GM19372 (cell line): ENCODE results near the gene TEX29.

Experiments
- ATAC-seq: cut with Tn5 transposase; IDR thresholded peaks from one replicate; pipeline ENCODE4 v1.9.1; 2021; ENCODE audit warnings: mild to moderate bottlenecking, low read depth, moderate library complexity; ENCODE audit not compliant: unreplicated experiment

TEX29 gene

DNA sequence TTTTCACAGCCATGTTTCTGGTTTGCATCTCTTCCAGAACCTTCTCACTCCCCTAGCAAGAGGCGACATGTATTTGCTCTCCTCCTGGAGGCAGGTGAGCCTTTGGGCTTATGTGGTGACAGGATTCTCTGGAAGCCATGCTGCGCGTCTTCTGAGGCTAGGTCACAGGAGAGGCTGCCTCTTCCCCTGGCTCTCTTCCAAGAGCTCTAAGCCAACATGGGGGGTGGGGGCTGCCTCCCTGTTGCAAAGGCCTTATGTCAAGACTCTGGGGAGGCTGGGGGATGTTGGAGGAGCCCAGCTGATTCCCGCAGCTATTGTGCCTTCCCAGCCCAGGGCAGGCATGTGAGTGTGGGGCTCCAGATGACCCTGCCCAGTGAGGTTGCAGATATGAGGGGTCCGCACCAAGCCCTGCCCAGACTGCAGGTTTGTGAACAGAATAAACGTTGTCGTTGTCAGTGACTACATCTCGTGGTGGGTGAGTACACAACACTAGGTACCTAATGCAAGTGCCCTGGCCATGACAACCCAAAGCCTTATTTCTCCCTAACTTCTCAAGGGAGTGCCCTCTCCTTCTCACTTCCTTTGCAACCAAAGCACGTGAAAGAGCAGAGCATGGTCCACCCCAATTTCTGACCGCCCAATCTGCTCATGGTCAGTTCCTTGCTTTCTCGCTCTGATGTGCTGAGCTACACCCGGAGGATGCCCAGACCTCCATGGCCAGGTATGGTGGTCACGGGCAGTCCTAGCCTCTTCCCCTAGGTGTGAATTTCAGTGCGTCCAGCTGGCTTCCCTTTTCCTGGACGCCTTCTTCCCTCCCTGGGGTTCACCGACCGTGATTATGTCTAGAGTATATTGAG lies 44.9 kb downstream of the TEX29 start:
- ATAC-seq: no peak

GRCh38 chr13:111367340-111367739 lies 46.9 kb downstream of the TEX29 start:
- no peak for ATAC-seq

DNA sequence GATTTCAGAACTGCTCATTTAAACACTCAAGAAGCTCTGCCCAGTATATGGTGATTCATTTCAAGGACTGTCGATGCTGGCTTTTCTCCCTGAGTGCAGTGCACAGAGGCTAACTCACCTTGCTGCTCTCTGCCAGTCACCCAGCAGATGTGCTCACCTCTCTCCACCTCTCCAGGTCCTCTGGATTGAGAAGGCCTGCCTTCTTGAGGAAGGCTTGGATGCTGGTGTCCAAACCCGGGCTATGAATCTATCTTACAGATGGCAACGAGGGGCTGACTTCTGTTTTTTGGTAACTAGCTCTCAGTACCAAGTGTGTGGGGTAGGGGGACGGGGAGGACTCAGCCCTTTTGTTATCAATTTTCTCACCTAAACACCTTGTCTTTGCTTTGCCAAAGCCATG lies 47.6 kb downstream of the TEX29 start:
- ATAC-seq: no peak

GRCh38 chr13:111370147-111370546 lies 49.7 kb downstream of the TEX29 start:
- ATAC-seq: no peak

DNA sequence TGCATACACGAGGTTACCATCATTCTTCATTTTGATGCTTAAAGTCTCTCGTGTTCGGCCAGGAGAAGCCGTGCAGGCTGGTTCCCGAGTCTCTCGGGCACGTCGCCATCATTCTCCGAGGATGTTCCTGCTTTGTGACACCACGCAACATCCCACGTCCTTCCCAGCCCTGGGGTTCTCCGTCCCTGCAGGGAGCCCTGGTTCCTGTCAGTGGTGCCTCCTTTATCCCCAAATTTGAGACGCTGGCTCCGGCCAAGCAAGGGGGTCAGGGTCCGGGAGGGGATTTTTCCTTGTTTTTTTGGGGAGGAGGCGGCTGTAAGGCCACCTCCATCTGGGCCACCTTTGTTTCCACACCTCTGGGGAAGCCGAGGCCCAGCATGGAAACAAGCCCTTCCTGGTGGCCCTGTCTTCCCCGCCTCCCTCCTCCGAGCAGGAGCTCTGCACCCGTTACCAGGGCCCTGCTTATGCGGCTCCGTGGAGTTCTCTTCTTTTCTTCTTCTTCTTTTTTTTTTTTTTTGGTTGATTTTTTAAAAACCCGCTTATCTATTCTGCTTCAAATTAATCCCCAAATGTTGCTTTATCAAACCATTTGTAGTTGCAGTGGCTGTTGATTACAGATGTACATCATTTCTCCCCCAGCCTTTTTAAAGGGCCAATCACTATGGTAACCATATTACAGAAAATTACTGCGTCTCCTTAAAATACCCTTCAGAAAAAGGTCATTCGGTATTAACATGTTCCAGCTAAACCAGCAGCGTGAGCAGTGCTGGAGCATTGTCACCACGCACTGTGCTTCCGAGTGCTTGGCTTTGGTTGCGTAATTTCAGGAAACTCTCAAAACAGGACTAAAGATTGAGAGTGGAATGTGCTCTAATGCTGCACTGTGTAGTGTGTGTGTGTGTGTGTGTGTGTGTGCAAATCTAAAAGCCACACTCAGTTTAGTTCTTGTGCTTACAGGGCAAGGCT lies 50.4 kb downstream of the TEX29 start:
- ATAC-seq: no peak

GRCh38 chr13:111371720-111372119 lies 51.3 kb downstream of the TEX29 start:
- no peak for ATAC-seq

- ATAC-seq: no peak
Observed at GRCh38 chr13:111372651-111373425, 52.4 kb downstream of the TEX29 start.

DNA sequence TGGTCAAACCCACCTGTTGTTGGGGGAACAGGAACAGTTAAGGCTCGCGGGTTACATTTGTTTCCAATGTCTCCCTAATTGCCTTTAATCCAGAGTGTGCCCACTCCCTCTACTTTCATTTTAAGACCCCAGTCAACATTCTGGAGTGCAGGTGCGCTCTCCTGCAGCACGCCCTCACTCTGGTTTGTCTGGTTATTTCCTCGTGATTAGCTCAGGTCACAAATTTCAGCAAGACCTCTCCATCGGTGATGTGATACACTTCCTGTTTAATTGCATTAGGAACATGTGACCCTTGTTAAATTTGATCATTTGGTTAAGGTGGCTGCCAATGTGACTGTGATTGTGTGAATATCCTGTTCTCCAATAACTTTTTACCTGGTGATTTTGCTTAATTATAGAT lies 53.0 kb downstream of the TEX29 start:
- ATAC-seq: no peak

DNA sequence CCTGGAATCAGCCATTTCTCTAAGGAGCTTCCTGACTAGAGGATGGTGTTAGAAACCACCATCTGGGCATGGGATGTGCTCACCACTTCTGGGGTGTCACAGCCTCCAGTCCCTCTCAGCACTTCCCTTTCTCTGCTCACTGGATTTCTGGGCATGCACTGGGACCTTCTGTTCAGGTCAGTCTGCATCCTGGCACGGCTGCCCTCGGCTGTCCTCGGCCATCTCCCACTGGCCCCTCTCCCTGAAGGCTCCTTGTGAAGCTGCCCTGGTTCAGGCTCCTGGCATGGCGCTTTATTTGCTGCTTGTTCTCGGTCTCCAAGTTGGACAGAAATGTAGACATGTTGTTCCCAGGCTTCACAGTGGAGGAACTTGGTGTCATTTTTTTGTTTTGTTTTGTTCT lies 60.0 kb downstream of the TEX29 start:
- ATAC-seq: no peak

DNA sequence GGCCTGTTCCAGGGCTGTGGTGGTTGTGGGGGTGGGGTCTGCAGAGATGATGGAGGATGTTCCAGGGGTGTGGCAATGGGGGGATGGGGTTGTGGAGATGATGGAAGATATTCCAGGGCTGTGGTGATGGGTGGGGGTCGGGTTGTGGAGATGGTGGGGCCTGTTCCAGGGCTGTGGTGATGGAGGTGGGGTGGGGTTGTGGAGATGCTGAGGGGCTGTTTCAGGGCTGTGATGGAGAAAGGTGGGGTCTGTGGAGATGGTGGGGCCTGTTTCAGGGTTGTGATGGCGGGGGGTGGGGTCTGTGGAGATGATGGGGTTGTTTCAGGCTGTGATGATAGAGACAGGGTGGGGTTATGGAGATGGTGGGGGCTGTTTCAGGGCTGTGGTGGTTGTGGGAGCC lies 62.0 kb downstream of the TEX29 start:
- no peak for ATAC-seq

DNA sequence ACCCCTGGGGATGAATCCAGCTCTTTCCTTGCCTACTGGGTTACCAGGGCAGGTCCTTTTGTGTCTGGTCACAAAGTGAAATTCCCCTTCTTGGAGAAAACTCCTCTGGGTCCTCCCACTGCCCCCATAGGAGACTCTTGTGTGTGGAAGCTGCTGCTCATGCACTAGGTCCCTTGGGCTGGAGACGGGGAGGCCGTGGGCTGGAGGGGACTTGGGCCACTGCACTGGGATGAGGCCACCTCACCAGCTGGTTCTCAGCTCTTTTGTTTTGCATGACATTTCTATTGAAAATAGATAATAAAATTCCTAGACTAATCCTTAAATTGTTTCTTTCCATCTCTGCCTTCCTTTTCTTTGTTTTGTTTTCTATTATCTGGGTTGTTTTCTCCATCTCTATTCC lies 62.4 kb downstream of the TEX29 start:
- ATAC-seq: no peak

GRCh38 chr13:111383591-111384440 lies 63.4 kb downstream of the TEX29 start:
- no peak for ATAC-seq

DNA sequence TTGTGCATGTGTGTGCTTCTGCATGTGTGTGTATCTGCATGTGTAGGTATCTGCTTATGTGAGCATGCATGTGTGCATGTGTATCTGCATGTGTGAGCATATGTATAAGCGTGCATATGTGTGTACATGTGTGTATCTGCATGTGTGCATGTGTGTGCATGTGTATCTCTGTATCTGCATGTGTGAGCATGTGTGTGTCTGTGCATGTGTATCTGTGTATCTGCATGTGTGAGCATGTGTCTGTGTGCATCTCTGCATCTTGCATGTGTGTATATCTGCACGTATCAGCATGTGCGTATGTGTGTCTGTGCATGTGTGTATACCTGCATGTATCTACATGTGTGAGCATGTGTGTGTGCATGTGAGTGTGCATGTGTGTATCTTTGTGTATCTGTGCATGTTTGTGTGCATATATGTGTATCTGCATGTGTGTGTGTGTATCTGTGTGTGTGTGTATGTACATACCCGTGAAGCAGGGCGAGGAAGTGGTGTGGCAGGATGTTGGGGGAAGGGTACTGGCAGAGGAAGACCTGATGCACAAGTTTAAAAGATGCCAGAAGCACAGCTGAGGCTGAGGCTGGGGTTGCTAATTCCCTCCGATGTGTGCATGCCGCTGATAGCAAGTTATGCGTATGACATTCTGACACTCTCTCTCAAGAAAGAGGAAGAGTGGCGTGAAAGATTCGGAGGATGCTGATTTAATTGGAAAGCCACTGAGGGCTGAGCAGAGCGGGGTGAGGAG lies 64.2 kb downstream of the TEX29 start:
- no peak for ATAC-seq

- no peak for ATAC-seq
Observed at GRCh38 chr13:111385183-111385857, 64.9 kb downstream of the TEX29 start.

DNA sequence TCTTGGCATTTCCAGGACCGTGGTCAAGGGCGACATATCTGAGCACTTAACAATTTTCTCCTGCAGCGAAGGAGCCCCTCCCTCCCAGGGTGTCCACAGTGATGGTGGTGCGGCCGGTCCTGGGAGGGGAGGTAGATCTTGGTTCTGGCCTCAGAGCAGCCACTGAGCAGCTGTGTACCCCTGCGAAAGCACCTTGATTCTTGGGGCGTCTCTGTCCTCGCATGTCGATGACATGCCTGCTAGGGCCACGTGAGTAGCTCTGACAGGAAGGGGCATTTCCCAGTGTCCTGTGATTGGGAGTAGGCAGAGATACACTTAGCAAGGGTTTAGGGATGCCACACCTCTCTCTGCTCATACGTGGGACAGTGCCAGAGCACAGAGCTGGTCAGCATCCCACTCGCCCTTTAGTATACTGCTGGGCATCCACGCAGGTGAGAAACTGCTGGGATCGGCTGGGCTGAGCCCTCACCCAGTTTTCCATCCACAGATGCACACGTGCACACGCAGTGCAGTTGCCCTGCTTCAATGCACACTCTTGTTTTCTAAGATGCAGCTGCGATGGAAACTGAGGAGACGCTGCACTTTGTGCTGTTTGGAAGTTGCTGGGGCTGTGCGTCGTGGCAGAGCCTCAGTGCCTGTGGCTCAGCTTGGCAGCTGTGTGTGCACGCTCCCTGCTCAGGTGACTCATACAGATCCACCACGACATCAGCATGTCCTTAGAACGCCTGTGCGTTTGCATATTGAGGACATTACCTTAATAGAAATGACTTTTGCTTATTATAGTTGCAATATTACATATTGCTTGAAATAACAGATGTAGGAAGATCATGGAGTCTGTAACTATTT lies 66.8 kb downstream of the TEX29 start:
- ATAC-seq: no peak

DNA sequence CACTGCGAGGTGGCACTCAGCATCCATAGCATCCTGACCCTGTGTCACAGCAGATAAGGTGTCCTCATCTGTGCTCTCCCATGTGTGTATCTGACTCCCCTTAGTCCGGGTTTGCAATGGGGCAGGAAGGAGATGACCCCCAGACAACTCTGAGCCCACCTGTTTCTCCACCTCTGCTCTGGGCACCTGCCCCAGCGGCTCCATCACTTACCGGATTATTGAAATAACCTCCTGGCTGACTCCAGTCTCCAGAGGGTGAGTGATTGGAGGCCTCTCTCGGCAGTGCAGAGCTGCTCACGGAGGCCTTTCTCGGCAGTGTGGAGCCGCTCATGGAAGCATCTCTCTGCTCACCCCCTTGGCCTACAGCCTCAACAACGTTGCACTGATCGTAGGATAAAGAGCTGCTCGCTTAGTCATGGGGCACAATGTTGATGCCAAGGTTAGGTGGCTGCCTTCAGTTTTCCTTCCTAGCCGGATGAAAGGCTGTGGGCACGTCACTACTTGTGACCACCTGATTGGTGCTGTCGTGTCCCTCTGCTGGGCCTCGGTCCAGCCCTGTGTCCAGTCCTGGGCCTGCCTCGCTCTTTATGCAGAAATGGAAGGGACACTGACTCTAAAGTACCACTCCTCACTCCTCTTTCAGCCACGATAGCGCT lies 67.6 kb downstream of the TEX29 start:
- ATAC-seq: no peak

GRCh38 chr13:111388851-111389500 lies 68.5 kb downstream of the TEX29 start:
- no peak for ATAC-seq
